ENCODE results near the gene C19orf33. TPM values are rescaled to one million over a fixed set of nuclear protein-coding genes. Genes with fewer than 3 reads are reported as not detected.

Gene C19orf33
- total and polyA plus RNA-seq, 12 donors, result 0.88 to 46.2 (median 3.2) TPM; not detected in 3

DNA sequence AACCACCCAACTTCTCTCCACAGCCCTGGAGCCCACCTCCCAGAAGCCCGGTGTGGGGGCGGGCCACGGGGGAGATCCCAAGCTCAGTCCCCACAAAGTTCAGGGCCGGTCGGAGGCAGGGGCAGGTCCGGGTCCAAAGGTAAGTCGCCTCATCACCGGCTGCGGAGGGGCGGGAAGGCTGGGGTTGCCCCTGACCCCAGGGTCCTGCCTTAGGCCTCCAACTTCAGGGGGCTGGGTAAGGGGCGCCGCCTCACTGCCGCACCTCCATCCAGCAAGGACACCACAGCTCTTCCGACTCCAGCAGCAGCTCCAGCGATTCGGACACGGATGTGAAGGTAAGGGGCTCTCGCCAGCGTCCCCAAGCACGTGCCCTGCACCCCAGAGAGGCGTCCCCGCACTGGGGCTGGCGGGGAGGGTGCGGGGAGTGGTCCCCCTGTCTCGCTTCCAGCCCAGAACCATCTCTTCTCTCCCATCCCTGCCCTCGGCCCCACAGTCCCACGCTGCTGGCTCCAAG lies 358 bp downstream of the C19orf33 start:
- peak overlapping the region in 1 of 5 donors; percentile 69 for H3K27ac ChIP-seq
- no peaks in the 10 kb centered on the region for H3K27me3 ChIP-seq
- H3K36me3 ChIP-seq (replicated peaks in 1 of 2), result peaks cover 0 to 18% of the 10 kb centered on the region in 2 donors
- no peak overlapping the region for H3K4me3 ChIP-seq
- no peak for DNase-seq
- WGBS, 4 donors, result 76 to 100% (median 79%) methylated on average over 3 to 27 of the region's 27 CpGs
- TF ChIP-seq, protein P1, sequence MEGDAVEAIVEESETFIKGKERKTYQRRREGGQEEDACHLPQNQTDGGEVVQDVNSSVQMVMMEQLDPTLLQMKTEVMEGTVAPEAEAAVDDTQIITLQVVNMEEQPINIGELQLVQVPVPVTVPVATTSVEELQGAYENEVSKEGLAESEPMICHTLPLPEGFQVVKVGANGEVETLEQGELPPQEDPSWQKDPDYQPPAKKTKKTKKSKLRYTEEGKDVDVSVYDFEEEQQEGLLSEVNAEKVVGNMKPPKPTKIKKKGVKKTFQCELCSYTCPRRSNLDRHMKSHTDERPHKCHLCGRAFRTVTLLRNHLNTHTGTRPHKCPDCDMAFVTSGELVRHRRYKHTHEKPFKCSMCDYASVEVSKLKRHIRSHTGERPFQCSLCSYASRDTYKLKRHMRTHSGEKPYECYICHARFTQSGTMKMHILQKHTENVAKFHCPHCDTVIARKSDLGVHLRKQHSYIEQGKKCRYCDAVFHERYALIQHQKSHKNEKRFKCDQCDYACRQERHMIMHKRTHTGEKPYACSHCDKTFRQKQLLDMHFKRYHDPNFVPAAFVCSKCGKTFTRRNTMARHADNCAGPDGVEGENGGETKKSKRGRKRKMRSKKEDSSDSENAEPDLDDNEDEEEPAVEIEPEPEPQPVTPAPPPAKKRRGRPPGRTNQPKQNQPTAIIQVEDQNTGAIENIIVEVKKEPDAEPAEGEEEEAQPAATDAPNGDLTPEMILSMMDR (IDR thresholded peaks at IDR 0.05), result no peak
- no peak for TF ChIP-seq POLR2A (IDR thresholded peaks at IDR 0.05)
- intact Hi-C loops (cut with DNase I), result no loop called here
- H3K4me1 ChIP-seq (replicated peaks in 1 of 2), result no peaks in the 10 kb centered on the region
- H3K9me3 ChIP-seq (replicated peaks in 1 of 3), result no peaks in the 10 kb centered on the region

DNA sequence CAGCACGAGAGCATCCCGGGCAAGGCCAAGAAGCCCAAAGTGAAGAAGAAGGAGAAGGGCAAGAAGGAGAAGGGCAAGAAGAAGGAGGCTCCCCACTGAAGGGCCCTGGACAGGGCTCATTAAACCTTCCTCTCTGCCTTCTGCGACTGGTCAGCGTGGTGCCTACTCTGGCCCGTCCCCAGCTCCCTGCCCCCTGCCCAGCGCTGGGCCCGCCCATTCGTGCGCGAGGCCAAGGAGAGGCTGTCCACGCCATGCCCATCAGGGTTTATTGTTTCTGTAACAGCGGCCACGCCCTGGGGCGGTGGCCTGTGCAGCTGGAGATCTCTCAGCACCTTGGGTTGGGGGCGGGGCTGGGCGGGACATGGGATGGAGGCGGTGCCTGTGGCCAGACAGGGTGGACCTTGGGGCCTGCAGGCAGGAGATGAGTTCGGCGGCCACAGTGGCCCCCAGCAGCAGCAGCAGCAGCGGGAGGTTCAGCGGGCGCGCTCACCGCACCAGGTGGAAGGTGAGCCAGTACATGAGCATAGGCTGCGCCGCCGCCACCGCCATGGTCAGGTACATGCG lies 897 bp downstream of the C19orf33 start:
- Histone ChIP-seq H3K4me3 (no peak overlapping the region), H3K9me3 (replicated peaks in 1 of 3) (no peaks in the 10 kb centered on the region), H3K27me3 (no peaks in the 10 kb centered on the region), H3K36me3 (replicated peaks in 1 of 2) (peaks cover 0 to 18% of the 10 kb centered on the region in 2 donors), H3K4me1 (replicated peaks in 1 of 2) (no peaks in the 10 kb centered on the region), H3K27ac (peak overlapping the region in 1 of 5 donors; percentile 69)
- intact Hi-C loops (cut with DNase I), result no loop called here
- DNase-seq, result peak in 3 of 7 donors; percentile 27 to 75 (median 37)
- TF ChIP-seq, protein P1 (IDR thresholded peaks at IDR 0.05), result no peak
- TF ChIP-seq POLR2A (IDR thresholded peaks at IDR 0.05), result no peak
- WGBS, 4 donors, result 81 to 86% (median 84%) methylated on average over 20 to 29 of the region's 29 CpGs

DNA sequence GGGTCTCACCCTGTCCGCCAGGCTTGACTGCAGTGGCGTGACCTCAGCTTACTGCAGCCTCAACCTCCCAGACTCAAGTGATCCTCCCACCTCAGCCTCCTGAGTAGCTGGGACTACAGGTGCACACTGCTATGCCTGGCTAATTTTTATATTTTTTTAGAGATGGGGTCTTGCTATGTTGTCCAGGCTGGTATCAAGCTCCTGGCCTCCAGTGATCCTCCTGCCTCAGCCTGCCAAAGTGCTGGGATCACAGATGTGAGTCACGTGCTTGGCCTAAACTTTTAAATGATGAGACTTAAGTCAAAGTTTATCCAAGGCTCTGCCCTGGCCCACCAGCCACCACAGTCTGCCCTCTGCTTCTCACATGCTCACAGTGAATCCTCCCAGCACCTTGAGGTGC lies 2.2 kb downstream of the C19orf33 start:
- intact Hi-C loops (cut with DNase I), result no loop called here
- Histone ChIP-seq H3K36me3 (replicated peaks in 1 of 2) (peaks cover 0 to 18% of the 10 kb centered on the region in 2 donors), H3K27me3 (no peaks in the 10 kb centered on the region), H3K4me3 (no peak overlapping the region), H3K4me1 (replicated peaks in 1 of 2) (no peaks in the 10 kb centered on the region), H3K27ac (no peak overlapping the region), H3K9me3 (replicated peaks in 1 of 3) (no peaks in the 10 kb centered on the region)
- no peak for DNase-seq
- TF ChIP-seq, protein P1 (IDR thresholded peaks at IDR 0.05), result no peak
- no peak for TF ChIP-seq POLR2A (IDR thresholded peaks at IDR 0.05)
- 89 to 94% (median 94%) methylated on average over 3 of the region's 3 CpGs for whole genome bisulfite sequencing, 4 donors

DNA sequence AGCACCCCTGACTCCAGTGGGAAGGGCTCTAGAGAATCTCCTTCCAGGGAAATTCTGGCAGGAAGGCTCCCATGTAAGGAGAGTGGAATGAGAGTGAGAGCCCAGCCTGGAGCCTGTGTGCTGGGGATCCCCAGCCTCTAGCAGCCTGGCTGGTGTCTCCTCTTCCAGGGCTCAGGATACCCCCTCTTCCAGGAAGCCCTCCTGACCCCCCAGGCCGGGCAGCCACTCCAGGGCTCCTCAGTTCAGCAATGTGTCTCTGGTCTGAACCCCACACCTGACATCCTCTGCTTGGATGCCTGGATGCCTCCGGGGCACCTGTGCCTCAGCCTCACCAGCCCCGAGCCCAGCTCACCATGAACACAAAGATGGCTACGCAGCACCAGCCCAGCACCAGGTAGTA lies 3.0 kb downstream of the C19orf33 start:
- H3K4me1 ChIP-seq (replicated peaks in 1 of 2), result no peaks in the 10 kb centered on the region
- H3K9me3 ChIP-seq (replicated peaks in 1 of 3), result no peaks in the 10 kb centered on the region
- H3K36me3 ChIP-seq (replicated peaks in 1 of 2), result peaks cover 0 to 18% of the 10 kb centered on the region in 2 donors
- no peak for DNase-seq
- TF ChIP-seq, protein P1 (IDR thresholded peaks at IDR 0.05), result no peak
- TF ChIP-seq POLR2A (IDR thresholded peaks at IDR 0.05), result no peak
- intact Hi-C loops (cut with DNase I), result no loop called here
- H3K27me3 ChIP-seq, result no peaks in the 10 kb centered on the region
- H3K4me3 ChIP-seq, result no peak overlapping the region
- no peak overlapping the region for H3K27ac ChIP-seq
- 94 to 98% (median 97%) methylated on average over 3 to 4 of the region's 4 CpGs; no CpG with 5 or more reads in 1 of the 4 donors for WGBS, 4 donors

Data from adrenal gland (tissue), 12 donors.